ENCODE results near the gene EOMES. TPM values are rescaled to one million over a fixed set of nuclear protein-coding genes. Genes with fewer than 3 reads are reported as not detected.

EOMES gene
- total and polyA plus RNA-seq, 10 donors, result 1.1 to 17.2 (median 12.2) TPM

- intact Hi-C loops (cut with DNase I; ENCODE audit: low total_unique reads), result no loop called here
- DNase-seq, result no peak
- peaks cover 3 to 90% (median 80%) of the 10 kb centered on the region in 7 donors for H3K27me3 ChIP-seq (replicated peaks in 1 of 7)
- no peak overlapping the region for H3K27ac ChIP-seq
- 9 to 20% (median 11%) methylated on average over 5 to 12 of the region's 12 CpGs for WGBS, 5 donors
- TF ChIP-seq POLR2AphosphoS5 (IDR thresholded peaks at IDR 0.05), result no peak
- no peak for TF ChIP-seq POLR2A (IDR thresholded peaks at IDR 0.05)
- TF ChIP-seq CTCF (IDR thresholded peaks at IDR 0.05 in 8 of 11, conservative IDR thresholded peaks at IDR 0.05 in 3 of 11), result no peak
- H3K4me3 ChIP-seq, result peak overlapping the region in 1 of 8 donors; percentile 53
- peaks cover 9 to 44% (median 29%) of the 10 kb centered on the region in 6 donors for H3K4me1 ChIP-seq
- no peaks in the 10 kb centered on the region for H3K36me3 ChIP-seq
- peaks cover 0 to under 1% (median 0%) of the 10 kb centered on the region in 8 donors for H3K9me3 ChIP-seq
These were observed 7.2 kb upstream of the EOMES start for GRCh38 chr3:27729325-27729724.

- Histone ChIP-seq H3K9me3 (peaks cover 0 to 6% (median 0%) of the 10 kb centered on the region in 8 donors), H3K36me3 (no peaks in the 10 kb centered on the region), H3K4me3 (peak overlapping the region in 3 of 8 donors; percentile 3 to 53 (median 23)), H3K4me1 (peaks cover 15 to 53% (median 37%) of the 10 kb centered on the region in 6 donors), H3K27me3 (replicated peaks in 1 of 7) (peaks cover 3 to 98% (median 89%) of the 10 kb centered on the region in 7 donors), H3K27ac (no peak overlapping the region)
- DNase-seq, result peak; percentile 73
- WGBS, 5 donors, result 4 to 8% (median 5%) methylated on average over 35 of the region's 35 CpGs
- no peak for TF ChIP-seq POLR2A (IDR thresholded peaks at IDR 0.05)
- TF ChIP-seq POLR2AphosphoS5 (IDR thresholded peaks at IDR 0.05), result no peak
- peak in 2 of 11 experiments; percentile 12 to 18 for TF ChIP-seq CTCF (IDR thresholded peaks at IDR 0.05 in 8 of 11, conservative IDR thresholded peaks at IDR 0.05 in 3 of 11)
- intact Hi-C loops (cut with DNase I; ENCODE audit: low total_unique reads), result no loop called here
These were observed 6.3 kb upstream of the EOMES start for GRCh38 chr3:27728195-27729087.

GRCh38 chr3:27726240-27726639, 4.1 kb upstream of the EOMES start:
- intact Hi-C loops (cut with DNase I; ENCODE audit: low total_unique reads), result no loop called here

More at GRCh38 chr3:27726240-27726639, 4.1 kb upstream of the EOMES start:
- Histone ChIP-seq H3K27ac (no peak overlapping the region), H3K9me3 (peaks cover 0 to 6% (median 0%) of the 10 kb centered on the region in 8 donors), H3K27me3 (replicated peaks in 1 of 7) (peaks cover 3 to 100% (median 100%) of the 10 kb centered on the region in 7 donors), H3K4me1 (peaks cover 24 to 71% (median 59%) of the 10 kb centered on the region in 6 donors), H3K36me3 (no peaks in the 10 kb centered on the region), H3K4me3 (no peak overlapping the region)
- TF ChIP-seq POLR2A (IDR thresholded peaks at IDR 0.05) (no peak), CTCF (IDR thresholded peaks at IDR 0.05 in 8 of 11, conservative IDR thresholded peaks at IDR 0.05 in 3 of 11) (no peak), POLR2AphosphoS5 (IDR thresholded peaks at IDR 0.05) (no peak)
- no peak for DNase-seq
- WGBS, 5 donors, result 9 to 24% (median 16%) methylated on average over 7 of the region's 7 CpGs
